Caki2 (cell line): ENCODE results near the gene SPATA33. TPM values are rescaled to one million over a fixed set of nuclear protein-coding genes. Genes with fewer than 3 reads are reported as not detected.
"Not testable (repeated sequence)": the region's sequence is repeated elsewhere in the genome, so short reads cannot be mapped to it uniquely, and the experiment has no call there.

Experiments
- DNase-seq: peaks from one replicate; pipeline ENCODE4 v3.0.0-alpha.2; 2015; ENCODE audit warnings: low read depth
- in situ Hi-C: cut with HindIII; loops from 2 replicates; pipeline ENCODE4 v1.10.0; 2016; ENCODE audit warnings: low sequenced_read_pairs, low pct_unique_long_range_greater_than_20kb, mixed read lengths
- total RNA-seq: library from RNA; depleted of rRNA; stranded (reverse); fragments of >200 nt; shearing (Covaris generic); gene quantifications from 2 replicates; pipeline ENCODE4 v1.2.3, GENCODE V29; 2014; ENCODE audit warnings: low replicate concordance

SPATA33 gene
- total RNA-seq, 1 experiment from 2014 or later: 21.9 TPM

DNA sequence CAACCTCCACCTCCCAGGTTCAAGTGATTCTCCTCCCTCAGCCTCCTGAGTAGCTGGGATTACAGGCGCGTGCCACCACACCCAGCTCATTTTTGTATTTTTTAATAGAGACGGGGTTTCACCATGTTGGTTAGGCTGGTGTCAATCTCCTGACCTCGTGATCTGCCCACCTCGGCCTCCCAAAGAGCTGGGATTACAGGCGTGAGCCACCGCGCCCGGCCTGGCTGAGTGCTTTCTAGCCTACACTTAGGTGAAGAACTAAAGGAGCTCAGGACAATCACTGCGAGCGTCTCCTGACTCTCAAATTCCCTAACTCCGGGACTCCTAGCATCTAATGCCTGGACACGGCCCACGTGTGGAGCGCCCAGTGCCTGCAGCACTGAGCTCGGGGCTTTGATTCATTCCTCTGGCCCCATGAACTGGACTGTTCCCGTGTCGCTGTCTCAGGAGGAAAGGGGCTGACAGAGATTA, 42.0 kb downstream of the SPATA33 start:
- in situ Hi-C loops, DNase-seq: not testable (repeated sequence)

- peak; percentile 97 for DNase-seq
- in situ Hi-C loops: no loop called here
Measured at GRCh38 chr16:89700100-89700648, 42.5 kb downstream of the SPATA33 start.

DNA sequence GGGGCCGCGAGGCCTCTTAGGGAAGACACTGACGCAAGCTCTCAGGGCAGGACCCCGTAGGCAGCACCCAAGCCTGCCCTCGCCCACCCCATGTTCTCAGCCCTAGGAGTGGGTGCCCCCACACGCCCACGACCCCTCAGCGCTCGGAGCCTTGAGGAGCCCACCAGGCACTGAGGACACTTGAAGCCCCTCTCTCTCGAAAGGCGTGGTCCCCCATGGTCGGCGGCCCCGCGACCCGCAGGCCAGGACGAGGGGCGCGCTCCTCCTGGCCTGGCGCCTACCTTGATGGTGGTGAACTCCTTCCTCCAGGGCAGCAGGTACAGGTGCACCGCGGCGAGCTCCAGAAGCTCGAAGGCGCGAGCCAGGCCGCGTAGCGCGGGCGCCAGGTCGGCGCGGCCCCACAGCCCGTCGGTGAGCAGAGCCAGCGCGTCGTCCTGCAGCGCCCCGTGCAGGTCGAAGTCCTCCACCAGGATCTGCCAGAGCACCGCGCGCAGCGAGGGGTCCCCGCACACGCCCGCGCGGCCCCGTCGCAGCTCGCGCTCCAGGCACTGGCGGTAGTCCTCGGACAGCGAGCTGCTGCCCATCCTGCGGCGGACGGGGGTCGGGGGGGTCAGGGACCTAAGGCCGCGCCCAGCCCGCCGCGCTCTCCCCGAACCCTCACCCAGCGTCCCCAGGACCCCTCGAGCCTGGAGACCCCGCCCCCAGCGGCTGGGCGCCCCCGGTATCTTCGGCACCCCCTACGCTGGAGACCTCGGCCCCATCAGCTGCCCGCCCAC, 43.2 kb downstream of the SPATA33 start:
- in situ Hi-C loops: no loop called here

GRCh38 chr16:89701425-89702406, 44.1 kb downstream of the SPATA33 start, which contains the start of gene SPATA2L:
Gene SPATA2L (minus strand): TSS chr16:89701705. CDS start chr16:89701232, 473 bp downstream.
- in situ Hi-C loops: no loop called here
- DNase-seq: peak; percentile 95

More for the DNA sequence above, 43.2 kb downstream of the SPATA33 start:
- DNase-seq: peak; percentile 62

DNA sequence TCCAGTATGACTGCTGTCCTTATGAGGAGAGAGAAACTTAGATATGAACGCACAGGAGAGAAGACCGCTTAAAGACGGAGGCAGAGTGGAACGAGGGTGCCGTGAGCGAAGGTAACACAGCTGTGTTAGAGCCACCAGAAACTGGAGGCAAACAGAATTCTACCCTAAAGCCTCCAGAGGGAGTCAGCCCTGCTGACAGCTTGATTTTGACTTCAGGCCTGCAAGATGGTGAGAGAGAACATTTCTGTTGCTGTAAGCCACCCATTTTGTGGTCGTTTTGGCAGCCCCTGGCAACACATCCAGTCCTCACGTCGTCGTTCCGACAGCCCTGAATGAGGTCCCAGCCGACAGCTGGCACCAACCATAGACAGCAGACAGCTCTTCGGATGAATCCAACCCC, 46.6 kb downstream of the SPATA33 start:
- in situ Hi-C loops: no loop called here
- DNase-seq: no peak

DNA sequence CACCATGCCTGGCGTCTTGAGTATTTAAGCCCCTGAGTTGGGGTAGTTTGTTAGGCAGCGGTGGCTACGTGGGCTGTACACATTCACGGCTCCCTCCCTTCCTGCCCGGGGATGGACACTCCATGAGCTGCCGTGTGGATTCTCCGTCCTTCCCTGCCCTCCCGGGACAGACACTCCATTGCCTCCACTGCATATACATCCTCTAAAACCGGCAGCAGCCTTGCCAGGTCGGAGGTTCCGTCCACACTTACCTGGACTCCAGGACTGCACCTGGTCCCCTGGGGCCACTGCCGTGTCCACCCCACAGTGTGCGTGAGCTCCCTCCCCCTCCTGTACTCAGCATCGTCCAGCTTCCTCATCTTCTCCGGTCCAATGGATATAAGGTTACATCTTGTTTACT, 47.4 kb downstream of the SPATA33 start:
- in situ Hi-C loops: no loop called here
- DNase-seq: no peak

- in situ Hi-C loops: no loop called here
- DNase-seq: no peak
Measured at GRCh38 chr16:89706518-89707260, 49.1 kb downstream of the SPATA33 start.

DNA sequence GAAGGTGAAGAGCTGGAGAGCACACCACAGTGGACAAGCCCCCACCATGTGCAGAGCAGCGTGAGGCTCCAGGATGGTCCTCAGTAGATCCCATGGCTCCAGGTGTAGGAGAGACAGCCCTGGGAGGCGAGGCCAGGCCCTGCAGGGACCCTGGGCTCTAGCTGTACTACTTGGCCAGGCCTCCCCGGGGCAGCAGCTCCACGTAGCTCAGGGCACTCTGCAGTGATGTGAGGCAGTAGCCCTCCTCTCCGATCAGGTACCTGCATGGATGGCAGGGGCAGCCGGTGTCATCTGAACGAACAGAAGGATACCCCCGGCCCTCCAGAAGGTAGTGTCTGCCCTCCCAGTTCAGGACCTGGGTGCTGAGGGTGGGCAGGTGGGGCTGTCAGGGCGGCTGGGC, 50.1 kb downstream of the SPATA33 start:
- in situ Hi-C loops: no loop called here
- no peak for DNase-seq

DNA sequence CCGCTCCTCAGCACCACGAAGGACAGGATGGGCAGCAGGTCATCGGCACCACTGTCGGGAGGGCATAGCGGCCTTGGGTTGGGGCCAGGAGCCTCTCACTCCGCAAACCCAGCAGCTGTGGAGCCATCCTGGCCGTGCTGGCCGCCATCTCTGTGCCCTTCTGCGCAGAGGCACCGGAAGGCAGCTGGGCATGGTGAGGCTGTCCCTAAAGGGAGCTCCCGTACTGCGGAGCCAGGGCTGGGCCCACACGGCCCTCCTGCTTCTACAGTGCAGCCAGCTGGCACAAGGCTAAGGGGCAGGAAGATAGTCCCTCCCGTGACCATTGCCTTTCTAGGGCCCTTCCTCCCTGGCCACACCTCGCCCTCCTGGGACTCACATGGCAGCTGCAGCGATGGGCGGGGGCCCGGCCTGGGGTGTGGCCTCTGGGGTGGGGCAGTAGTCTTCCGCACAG, 50.9 kb downstream of the SPATA33 start:
- in situ Hi-C loops: no loop called here

GRCh38 chr16:89709166-89709565, 51.5 kb downstream of the SPATA33 start:
- in situ Hi-C loops: no loop called here

More for the DNA sequence above, 50.9 kb downstream of the SPATA33 start:
- DNase-seq: no peak

DNA sequence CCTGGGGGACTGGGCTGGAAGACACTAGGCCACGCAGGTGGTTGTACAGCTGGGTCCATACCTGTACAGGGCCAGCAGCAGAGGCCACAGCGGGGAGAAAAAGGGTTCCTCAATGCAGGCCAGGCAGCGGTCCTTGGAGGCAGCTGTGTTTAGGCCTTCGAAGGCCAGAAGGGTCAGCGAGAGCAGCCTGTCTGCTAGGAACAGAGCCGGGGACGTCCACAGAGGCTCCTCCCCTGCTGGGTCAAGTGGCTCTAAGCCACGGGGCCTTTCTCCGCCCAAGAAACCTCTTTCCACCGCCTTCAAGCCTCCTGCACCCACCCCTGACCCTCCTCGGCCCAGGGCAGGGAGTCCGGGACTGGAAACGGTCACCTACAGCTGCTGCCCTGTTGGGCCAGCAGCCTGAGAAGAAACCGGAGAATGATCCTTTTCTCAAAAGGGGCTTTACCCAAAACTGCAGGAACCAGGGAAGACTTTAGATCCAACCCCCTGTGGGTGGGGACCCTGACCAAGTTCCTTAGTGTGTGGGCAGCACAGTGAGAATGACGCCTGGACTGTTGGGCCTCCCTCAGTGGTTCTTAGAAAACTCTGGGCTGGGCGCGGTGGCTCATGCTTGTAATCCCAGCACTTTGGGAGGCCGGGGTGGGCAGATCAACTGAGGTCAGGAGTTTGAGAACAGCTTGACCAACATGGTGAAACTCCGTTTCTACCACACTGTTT, 52.2 kb downstream of the SPATA33 start:
- DNase-seq: no peak
- in situ Hi-C loops: no loop called here

More at GRCh38 chr16:89709166-89709565, 51.5 kb downstream of the SPATA33 start:
- DNase-seq: no peak

DNA sequence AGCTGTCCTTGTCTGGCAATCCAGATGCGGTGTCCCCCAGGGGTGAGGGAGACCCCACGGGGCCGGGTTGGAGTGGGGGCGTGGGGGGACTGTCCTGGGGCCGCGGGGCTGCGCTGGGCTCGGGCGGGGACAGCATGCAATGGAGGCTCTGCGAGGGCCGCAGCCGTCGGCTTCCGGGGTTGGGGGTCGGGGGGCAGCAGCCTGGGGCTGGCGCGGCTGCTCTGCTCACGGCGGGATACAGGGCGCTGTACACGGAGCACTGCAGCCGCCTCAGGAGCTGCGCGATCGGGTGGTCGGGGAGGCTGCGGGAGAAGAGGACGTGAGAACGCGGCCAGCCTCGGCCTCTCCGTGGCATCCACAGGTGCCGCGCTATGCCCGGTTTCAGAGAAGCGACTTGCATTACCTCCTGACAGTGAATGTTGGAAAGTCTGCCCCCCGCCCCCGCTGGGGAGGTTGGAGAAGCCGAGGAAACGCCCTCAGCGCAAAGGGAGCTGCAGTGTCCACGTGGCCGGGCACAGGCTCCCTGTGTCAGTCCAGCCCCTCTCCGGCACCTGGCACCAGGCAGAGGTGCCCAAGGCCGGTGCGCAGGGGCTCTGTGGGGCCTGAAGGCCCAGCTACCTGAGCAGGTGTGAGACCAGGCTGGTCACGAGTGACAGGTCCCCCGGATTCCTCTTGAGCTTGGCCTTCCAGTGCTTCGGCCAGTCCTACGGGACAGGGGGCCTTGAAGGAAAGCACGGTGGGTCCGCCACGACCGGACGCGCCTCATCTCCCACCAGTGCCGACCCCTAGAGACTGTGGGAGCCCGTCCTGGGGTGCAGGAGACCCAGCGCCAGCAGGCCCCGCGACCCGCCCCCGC, 53.3 kb downstream of the SPATA33 start:
- DNase-seq: no peak
- in situ Hi-C loops: no loop called here

DNA sequence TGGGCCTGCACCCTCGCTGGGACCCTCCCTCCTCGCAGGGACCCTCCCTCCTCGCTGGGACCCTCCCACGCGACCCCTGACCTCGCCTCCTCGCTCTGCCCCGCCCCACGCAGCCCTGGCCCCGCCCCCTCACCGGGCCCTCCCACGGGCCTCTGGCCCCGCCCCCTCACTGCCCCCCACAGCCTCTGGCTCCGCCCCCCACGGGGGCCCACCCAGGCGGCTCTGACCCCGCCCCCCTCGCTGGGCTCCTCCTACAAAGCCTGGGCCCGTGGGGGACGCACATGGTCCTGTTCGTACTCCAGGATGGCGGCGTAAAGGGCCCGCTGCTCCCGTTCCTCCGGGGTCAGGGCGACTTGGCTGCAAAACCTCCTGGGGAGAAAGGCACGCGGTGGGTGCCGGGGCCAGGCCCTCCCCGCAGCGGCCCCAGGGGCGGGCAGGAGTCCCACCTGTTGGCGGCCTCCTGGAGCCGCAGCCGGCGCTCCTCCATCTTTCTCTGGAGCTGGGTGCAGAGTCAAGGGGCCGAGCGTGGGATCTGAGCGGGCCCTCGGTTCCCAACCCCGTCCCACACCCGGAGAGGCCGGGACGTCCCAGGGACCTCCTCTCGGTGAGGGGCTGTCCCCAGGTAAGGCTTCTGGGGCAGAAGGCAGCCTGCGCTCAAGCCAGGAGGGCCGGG, 54.1 kb downstream of the SPATA33 start:
- DNase-seq: no peak
- in situ Hi-C loops: no loop called here

DNA sequence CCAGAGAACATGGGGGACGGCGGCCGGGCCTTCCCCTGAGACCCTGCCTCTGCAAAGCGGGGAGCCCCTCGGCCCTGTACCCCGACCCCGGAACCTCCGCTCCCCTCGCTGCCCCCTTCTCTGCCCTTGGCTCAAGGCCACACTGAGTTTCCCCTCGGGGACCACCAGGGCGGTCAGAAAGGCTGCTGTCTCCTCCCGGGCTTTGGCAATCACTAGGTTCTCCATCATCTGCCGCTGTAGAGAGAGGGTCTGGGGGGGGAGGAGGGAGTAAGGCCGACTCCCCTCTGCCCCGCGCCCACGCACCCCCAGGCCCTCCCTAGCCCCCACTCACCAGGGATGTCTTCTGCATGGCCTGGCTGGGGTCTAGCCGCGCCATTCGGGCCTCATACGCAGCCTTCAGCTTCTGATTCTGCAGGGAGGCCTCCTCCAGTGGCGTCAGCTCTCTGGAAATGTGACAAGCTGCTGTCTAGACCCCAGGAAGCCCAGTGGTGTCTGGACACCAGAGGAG, 54.7 kb downstream of the SPATA33 start:
- DNase-seq: no peak
- in situ Hi-C loops: no loop called here

GRCh38 chr16:89716493-89716892, 58.9 kb downstream of the SPATA33 start:
- in situ Hi-C loops: no loop called here
- DNase-seq: no peak
